Measurements from ENCODE around the gene GRM2. TPM values are rescaled to one million over a fixed set of nuclear protein-coding genes. Genes with fewer than 3 reads are reported as not detected.

Gene GRM2
- total RNA-seq, 2 donors from 2014 or later = 3.9 to 7.4 TPM

- no peak for TF ChIP-seq CTCF (conservative IDR thresholded peaks at IDR 0.05)
- Histone ChIP-seq H3K4me3 (ENCODE audit: low read length) (no peak overlapping the region), H3K27ac (ENCODE audit: low read depth, low read length) (no peak overlapping the region), H3K4me1 (ENCODE audit: control insufficient read depth, insufficient read depth, low read length) (no peaks in the 10 kb centered on the region), H3K9me3 (ENCODE audit: control insufficient read depth, low read length) (no peaks in the 10 kb centered on the region), H3K27me3 (ENCODE audit: control insufficient read depth, insufficient read depth, low read length, poor library complexity, severe bottlenecking) (no peaks in the 10 kb centered on the region), H3K36me3 (ENCODE audit: control insufficient read depth, insufficient read depth, low read length) (no peaks in the 10 kb centered on the region), H3K9ac (ENCODE audit: extremely low read depth, low read length, poor library complexity, severe bottlenecking) (no peak overlapping the region)
- Mint-ChIP-seq H3K4me1 (no peaks in the 10 kb centered on the region), H3K4me3 (no peak overlapping the region), H3K36me3 (ENCODE audit: low read depth) (peaks cover 8% of the 10 kb centered on the region), H3K27me3 (ENCODE audit: insufficient read depth) (no peaks in the 10 kb centered on the region), H3K27ac (no peak overlapping the region), H3K9me3 (no peaks in the 10 kb centered on the region)
- WGBS, 2 experiments (ENCODE audit: insufficient coverage in 1 of 2, insufficient read length in 1 of 2) = 91 to 92% methylated on average over 5 to 6 of the region's 6 CpGs
- DNase-seq = no peak
Observed at GRCh38 chr3:51698209-51698608, 8.7 kb upstream of the GRM2 start.

GRCh38 chr3:51700403-51700802 is 6.5 kb upstream of the GRM2 start:
- no peak for TF ChIP-seq CTCF (conservative IDR thresholded peaks at IDR 0.05)
- no peak overlapping the region for H3K9ac ChIP-seq (ENCODE audit: extremely low read depth, low read length, poor library complexity, severe bottlenecking)
- DNase-seq = no peak
- Mint-ChIP-seq H3K36me3 (ENCODE audit: low read depth) (peaks cover 15% of the 10 kb centered on the region), H3K9me3 (no peaks in the 10 kb centered on the region), H3K4me3 (no peak overlapping the region), H3K27me3 (ENCODE audit: insufficient read depth) (no peaks in the 10 kb centered on the region), H3K4me1 (no peaks in the 10 kb centered on the region), H3K27ac (no peak overlapping the region)
- WGBS, 2 experiments (ENCODE audit: insufficient coverage in 1 of 2, insufficient read length in 1 of 2) = 92% methylated on average over 2 of the region's 2 CpGs; no CpG with 5 or more reads in 1 of the 2 experiments
- no peaks in the 10 kb centered on the region for H3K9me3 ChIP-seq (ENCODE audit: control insufficient read depth, low read length)
- H3K27ac ChIP-seq (ENCODE audit: low read depth, low read length) = no peak overlapping the region
- H3K27me3 ChIP-seq (ENCODE audit: control insufficient read depth, insufficient read depth, low read length, poor library complexity, severe bottlenecking) = no peaks in the 10 kb centered on the region
- no peak overlapping the region for H3K4me3 ChIP-seq (ENCODE audit: low read length)
- peaks cover 2% of the 10 kb centered on the region for H3K4me1 ChIP-seq (ENCODE audit: control insufficient read depth, insufficient read depth, low read length)
- no peaks in the 10 kb centered on the region for H3K36me3 ChIP-seq (ENCODE audit: control insufficient read depth, insufficient read depth, low read length)

- H3K9me3 Mint-ChIP-seq = no peaks in the 10 kb centered on the region
- no peak for TF ChIP-seq CTCF (conservative IDR thresholded peaks at IDR 0.05)
- H3K9me3 ChIP-seq (ENCODE audit: control insufficient read depth, low read length) = no peaks in the 10 kb centered on the region
- H3K4me3 ChIP-seq (ENCODE audit: low read length) = no peak overlapping the region
- H3K36me3 Mint-ChIP-seq (ENCODE audit: low read depth) = peaks cover 15% of the 10 kb centered on the region
- H3K4me3 Mint-ChIP-seq = no peak overlapping the region
- 100% methylated on average over 1 of the region's 2 CpGs; no CpG with 5 or more reads in 1 of the 2 experiments for WGBS, 2 experiments (ENCODE audit: insufficient coverage in 1 of 2, insufficient read length in 1 of 2)
- H3K27me3 Mint-ChIP-seq (ENCODE audit: insufficient read depth) = peaks cover 5% of the 10 kb centered on the region
- H3K27me3 ChIP-seq (ENCODE audit: control insufficient read depth, insufficient read depth, low read length, poor library complexity, severe bottlenecking) = peaks cover under 1% of the 10 kb centered on the region
- no peak overlapping the region for H3K27ac Mint-ChIP-seq
- H3K36me3 ChIP-seq (ENCODE audit: control insufficient read depth, insufficient read depth, low read length) = no peaks in the 10 kb centered on the region
- H3K27ac ChIP-seq (ENCODE audit: low read depth, low read length) = no peak overlapping the region
- H3K4me1 ChIP-seq (ENCODE audit: control insufficient read depth, insufficient read depth, low read length) = peaks cover 2% of the 10 kb centered on the region
- DNase-seq = no peak
- H3K9ac ChIP-seq (ENCODE audit: extremely low read depth, low read length, poor library complexity, severe bottlenecking) = no peak overlapping the region
- no peaks in the 10 kb centered on the region for H3K4me1 Mint-ChIP-seq
Observed at GRCh38 chr3:51702156-51702555, 4.7 kb upstream of the GRM2 start.

All from endodermal cell (in vitro differentiated cells).